Mucosa of gallbladder (tissue), 1 donor: ENCODE measurements around the gene SIGLECL1. TPM values are rescaled to one million over a fixed set of nuclear protein-coding genes. Genes with fewer than 3 reads are reported as not detected.

Source experiments
- DNase-seq: peaks from one replicate; pipeline ENCODE4 v3.0.0-alpha.2; 2020; ENCODE audit warnings: low spot score
- total RNA-seq: library from RNA; stranded (reverse); gene quantifications from one replicate; pipeline ENCODE4 v1.2.1, GENCODE V29; 2021
- donor health status: DM: no; HTN: no; CAD: no.

Gene SIGLECL1
- total RNA-seq, 1 donor from 2014 or later, result not detected

- DNase-seq, result no peak
Measured at GRCh38 chr19:51295382-51296126, 44.7 kb downstream of the SIGLECL1 start.

- no peak for DNase-seq
Measured at GRCh38 chr19:51296336-51297093, 45.6 kb downstream of the SIGLECL1 start.

GRCh38 chr19:51297406-51297805 lies 46.5 kb downstream of the SIGLECL1 start:
- no peak for DNase-seq

GRCh38 chr19:51301266-51301665 lies 50.4 kb downstream of the SIGLECL1 start:
- no peak for DNase-seq

GRCh38 chr19:51305479-51305878 lies 54.6 kb downstream of the SIGLECL1 start:
- no peak for DNase-seq

GRCh38 chr19:51311351-51312257 lies 60.7 kb downstream of the SIGLECL1 start, which contains the start of gene IGLON5:
TSS of gene IGLON5 (plus strand) at chr19:51311644. CDS start at chr19:51311848, 204 bp downstream.
- no peak for DNase-seq

GRCh38 chr19:51316688-51317087 lies 65.8 kb downstream of the SIGLECL1 start:
- no peak for DNase-seq

GRCh38 chr19:51317376-51317775 lies 66.5 kb downstream of the SIGLECL1 start:
- no peak for DNase-seq

GRCh38 chr19:51317968-51318367 lies 67.1 kb downstream of the SIGLECL1 start:
- DNase-seq, result no peak

Other genes with a start within 250 kb of the SIGLECL1 start
- gene KLK8, start 249.5 kb upstream of the SIGLECL1 start, total RNA-seq, result 2.4 TPM
- 42.8 TPM for gene KLK10, start 231.4 kb upstream of the SIGLECL1 start, total RNA-seq
- gene KLK11, start 224.5 kb upstream of the SIGLECL1 start, total RNA-seq, result 274 TPM
- 0.78 TPM for gene KLK12, start 216.1 kb upstream of the SIGLECL1 start, total RNA-seq
- gene KLK13, start 186.0 kb upstream of the SIGLECL1 start, total RNA-seq, result 2.0 TPM
- gene KLK14, start 168.2 kb upstream of the SIGLECL1 start, total RNA-seq, result 0.63 TPM
- 12.1 TPM for gene CTU1, start 142.7 kb upstream of the SIGLECL1 start, total RNA-seq
- 6.3 TPM for gene SIGLEC9, start 126.2 kb upstream of the SIGLECL1 start, total RNA-seq
- gene SIGLEC7, start 108.8 kb upstream of the SIGLECL1 start, total RNA-seq, result 3.5 TPM
- gene CD33, start 26.0 kb upstream of the SIGLECL1 start, total RNA-seq, result 8.3 TPM
- gene IGLON5, start 60.6 kb downstream of the SIGLECL1 start, total RNA-seq, result 0.37 TPM
- gene VSIG10L, start 91.1 kb downstream of the SIGLECL1 start, total RNA-seq, result 11.3 TPM
- gene ETFB, start 115.3 kb downstream of the SIGLECL1 start, total RNA-seq, result 139 TPM
- 0.92 TPM for gene CLDND2, start 117.9 kb downstream of the SIGLECL1 start, total RNA-seq
- gene NKG7, start 121.6 kb downstream of the SIGLECL1 start, total RNA-seq, result 7.4 TPM
- gene LIM2, start 136.9 kb downstream of the SIGLECL1 start, total RNA-seq, result not detected
- 0.43 TPM for gene C19orf84, start 139.5 kb downstream of the SIGLECL1 start, total RNA-seq
- 12.9 TPM for gene SIGLEC10, start 166.6 kb downstream of the SIGLECL1 start, total RNA-seq
- 11.0 TPM for gene SIGLEC8, start 207.4 kb downstream of the SIGLECL1 start, total RNA-seq
- gene CEACAM18, start 227.5 kb downstream of the SIGLECL1 start, total RNA-seq, result not detected